Mononuclear cell (primary cell): ENCODE results near the gene ADSL. TPM values are rescaled to one million over a fixed set of nuclear protein-coding genes. Genes with fewer than 3 reads are reported as not detected.

Experiments
- H3K27me3 ChIP-seq: 2 replicates; pipeline ENCODE4 v1.6.0; 2011; ENCODE audit warnings: low read length, control low read depth; ENCODE audit not compliant: insufficient read depth
- H3K4me1 ChIP-seq: 2 replicates; pipeline ENCODE4 v1.5.1; 2011; ENCODE audit warnings: mild to moderate bottlenecking, low read length, control low read depth; ENCODE audit not compliant: insufficient read depth
- H3K4me3 ChIP-seq: 2 replicates; pipeline ENCODE4 v1.5.1; 2011; ENCODE audit warnings: mild to moderate bottlenecking, low read length, moderate library complexity
- H3K9me3 ChIP-seq: 2 replicates; pipeline ENCODE4 v1.5.1; 2011; ENCODE audit warnings: low read depth, mild to moderate bottlenecking, control low read depth, low read length
- total RNA-seq: library from RNA; depleted of rRNA; stranded (reverse); fragments of >200 nt; gene quantifications from one replicate; pipeline ENCODE4 v1.2.3, GENCODE V29; 2012

Gene ADSL
- total RNA-seq, 1 donor, result 82.0 TPM

- H3K9me3 ChIP-seq, result no peaks in the 10 kb centered on the region
- no peaks in the 10 kb centered on the region for H3K27me3 ChIP-seq
- H3K4me1 ChIP-seq, result peaks cover 72% of the 10 kb centered on the region
- H3K4me3 ChIP-seq, result no peak overlapping the region
Measured at GRCh38 chr22:40401532-40401931, 55.2 kb downstream of the ADSL start.

DNA sequence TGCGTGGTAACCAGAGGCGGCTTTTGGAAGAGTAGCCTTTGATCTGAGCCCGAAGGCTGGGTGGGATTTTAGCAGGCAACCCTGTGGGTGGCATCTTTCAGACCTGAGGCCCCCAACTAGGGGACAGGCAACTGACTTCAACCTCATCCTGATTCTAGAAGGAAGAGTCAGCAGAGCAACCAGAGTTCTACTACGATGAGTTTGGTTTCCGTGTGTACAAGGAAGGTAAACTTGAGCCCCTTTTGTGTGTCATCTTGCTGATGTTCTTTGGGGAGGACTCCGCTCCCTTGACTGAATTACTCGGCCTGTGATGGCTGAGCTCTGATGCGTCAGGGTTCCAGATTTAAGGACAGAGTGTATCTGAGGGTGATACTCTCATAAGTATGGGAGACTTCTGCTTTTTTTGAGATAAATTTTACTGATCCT, 55.7 kb downstream of the ADSL start:
- Histone ChIP-seq H3K4me3 (no peak overlapping the region), H3K27me3 (no peaks in the 10 kb centered on the region), H3K4me1 (peaks cover 67% of the 10 kb centered on the region), H3K9me3 (no peaks in the 10 kb centered on the region)

- no peaks in the 10 kb centered on the region for H3K27me3 ChIP-seq
- H3K4me1 ChIP-seq, result peaks cover 57% of the 10 kb centered on the region
- H3K9me3 ChIP-seq, result no peaks in the 10 kb centered on the region
- no peak overlapping the region for H3K4me3 ChIP-seq
Measured at GRCh38 chr22:40403141-40403540, 56.8 kb downstream of the ADSL start.

GRCh38 chr22:40403651-40404050, 57.4 kb downstream of the ADSL start:
- no peak overlapping the region for H3K4me3 ChIP-seq
- H3K27me3 ChIP-seq, result no peaks in the 10 kb centered on the region
- no peaks in the 10 kb centered on the region for H3K9me3 ChIP-seq
- H3K4me1 ChIP-seq, result peaks cover 53% of the 10 kb centered on the region

- Histone ChIP-seq H3K4me1 (peaks cover 45% of the 10 kb centered on the region), H3K4me3 (no peak overlapping the region), H3K9me3 (no peaks in the 10 kb centered on the region), H3K27me3 (no peaks in the 10 kb centered on the region)
Measured at GRCh38 chr22:40404251-40405177, 58.2 kb downstream of the ADSL start.

DNA sequence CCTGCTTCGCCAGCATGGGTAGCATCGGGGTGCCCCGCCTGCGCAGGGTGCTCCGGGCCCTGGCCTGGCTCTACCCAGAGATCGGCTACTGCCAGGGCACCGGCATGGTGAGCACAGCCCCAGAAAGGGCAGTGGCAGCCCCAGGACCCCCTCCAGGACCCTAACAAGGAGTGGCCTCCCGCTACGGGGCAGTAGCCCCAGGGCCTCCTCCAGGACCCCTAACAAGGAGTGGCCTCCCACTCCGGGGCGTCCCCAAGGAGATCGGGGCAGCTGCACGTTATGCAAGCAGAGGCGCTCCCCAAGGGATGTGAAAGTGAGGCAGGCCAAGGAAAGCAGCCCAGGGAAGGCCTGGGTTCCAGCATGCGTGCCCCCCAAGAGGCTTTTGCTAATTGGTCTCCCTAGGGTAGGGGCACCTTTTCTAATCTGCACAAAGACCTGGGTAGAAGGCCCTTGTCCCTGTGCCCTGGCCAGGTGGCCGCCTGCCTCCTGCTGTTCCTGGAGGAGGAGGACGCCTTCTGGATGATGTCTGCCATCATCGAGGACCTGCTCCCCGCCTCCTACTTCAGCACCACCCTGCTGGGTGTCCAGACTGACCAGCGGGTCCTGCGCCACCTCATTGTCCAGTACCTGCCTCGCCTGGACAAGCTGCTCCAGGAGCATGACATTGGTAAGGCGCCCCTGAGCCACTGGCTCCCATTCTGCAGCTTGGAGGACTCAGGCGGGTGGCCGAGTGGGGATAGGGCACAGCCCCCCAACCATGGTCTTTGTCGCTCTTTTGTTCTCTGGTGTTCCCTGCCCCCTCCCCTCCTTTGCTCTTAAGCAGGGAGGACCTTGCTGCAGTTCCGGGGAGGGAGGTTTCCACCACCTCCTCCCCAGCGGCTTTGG, 59.1 kb downstream of the ADSL start:
- Histone ChIP-seq H3K4me1 (peaks cover 36% of the 10 kb centered on the region), H3K27me3 (no peaks in the 10 kb centered on the region), H3K4me3 (no peak overlapping the region), H3K9me3 (no peaks in the 10 kb centered on the region)

DNA sequence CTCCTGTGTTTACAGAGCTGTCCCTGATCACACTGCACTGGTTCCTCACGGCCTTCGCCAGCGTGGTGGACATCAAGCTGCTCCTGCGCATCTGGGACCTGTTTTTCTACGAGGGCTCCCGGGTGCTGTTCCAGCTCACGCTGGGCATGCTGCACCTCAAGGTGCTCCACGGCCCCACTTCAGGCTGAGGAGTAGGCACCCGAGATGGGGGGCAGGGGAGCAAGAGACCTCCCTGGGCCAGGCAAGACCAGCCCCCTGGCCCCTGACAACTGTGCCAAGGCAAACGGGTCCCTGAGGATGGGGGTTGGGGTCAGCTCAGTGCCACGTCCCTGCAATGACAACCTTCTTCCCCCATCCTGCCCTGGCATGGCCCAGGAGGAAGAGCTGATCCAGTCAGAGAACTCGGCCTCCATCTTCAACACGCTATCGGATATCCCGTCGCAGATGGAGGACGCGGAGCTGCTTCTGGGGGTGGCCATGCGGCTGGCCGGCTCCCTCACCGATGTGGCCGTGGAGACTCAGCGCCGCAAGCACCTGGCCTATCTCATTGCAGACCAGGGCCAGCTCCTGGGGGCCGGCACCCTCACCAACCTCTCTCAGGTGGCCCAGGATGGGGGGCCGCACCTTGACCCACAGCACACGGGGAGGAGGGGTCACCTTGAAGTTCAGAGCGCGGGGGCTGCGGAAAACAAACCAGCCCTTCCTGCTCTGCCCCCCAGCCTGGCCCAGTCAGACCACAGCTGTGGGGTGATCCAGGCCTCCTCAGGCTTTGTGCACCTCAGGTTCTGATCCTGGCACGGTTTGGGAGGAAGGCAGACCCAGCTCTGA, 60.0 kb downstream of the ADSL start:
- Histone ChIP-seq H3K4me1 (peaks cover 27% of the 10 kb centered on the region), H3K27me3 (no peaks in the 10 kb centered on the region), H3K4me3 (no peak overlapping the region), H3K9me3 (no peaks in the 10 kb centered on the region)

DNA sequence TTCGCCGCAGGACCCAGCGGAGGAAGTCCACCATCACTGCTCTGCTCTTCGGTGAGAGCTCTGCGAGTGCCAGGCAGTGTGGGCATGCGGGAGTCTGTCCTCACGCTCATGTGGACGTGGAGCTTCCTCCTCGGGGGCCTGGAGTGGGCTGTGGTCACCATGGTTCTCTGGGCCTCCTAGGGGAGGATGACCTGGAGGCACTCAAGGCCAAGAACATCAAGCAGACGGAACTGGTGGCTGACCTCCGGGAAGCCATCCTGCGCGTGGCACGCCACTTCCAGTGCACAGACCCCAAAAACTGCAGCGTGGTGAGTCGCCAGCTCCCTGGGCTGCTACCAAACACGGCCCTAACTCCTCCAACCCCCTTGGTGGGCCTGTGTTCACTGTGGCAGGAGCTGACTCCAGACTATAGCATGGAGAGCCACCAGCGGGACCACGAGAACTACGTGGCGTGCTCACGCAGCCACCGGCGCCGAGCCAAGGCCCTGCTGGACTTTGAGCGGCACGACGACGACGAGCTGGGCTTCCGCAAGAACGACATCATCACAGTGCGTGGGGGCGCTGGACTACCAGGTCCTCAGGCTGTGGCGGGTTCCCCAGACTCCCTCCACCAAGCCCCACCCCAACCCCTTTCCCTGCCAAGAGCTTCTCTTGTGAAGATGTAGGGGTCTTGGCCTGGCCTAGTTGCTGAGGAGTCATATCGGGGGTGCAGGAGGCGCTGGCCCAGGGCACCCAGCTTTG, 60.9 kb downstream of the ADSL start:
- peaks cover 25% of the 10 kb centered on the region for H3K4me1 ChIP-seq
- H3K27me3 ChIP-seq, result no peaks in the 10 kb centered on the region
- H3K9me3 ChIP-seq, result no peaks in the 10 kb centered on the region
- H3K4me3 ChIP-seq, result no peak overlapping the region

GRCh38 chr22:40407831-40408717, 61.8 kb downstream of the ADSL start:
- H3K4me3 ChIP-seq, result no peak overlapping the region
- no peaks in the 10 kb centered on the region for H3K27me3 ChIP-seq
- no peaks in the 10 kb centered on the region for H3K9me3 ChIP-seq
- H3K4me1 ChIP-seq, result peaks cover 25% of the 10 kb centered on the region

DNA sequence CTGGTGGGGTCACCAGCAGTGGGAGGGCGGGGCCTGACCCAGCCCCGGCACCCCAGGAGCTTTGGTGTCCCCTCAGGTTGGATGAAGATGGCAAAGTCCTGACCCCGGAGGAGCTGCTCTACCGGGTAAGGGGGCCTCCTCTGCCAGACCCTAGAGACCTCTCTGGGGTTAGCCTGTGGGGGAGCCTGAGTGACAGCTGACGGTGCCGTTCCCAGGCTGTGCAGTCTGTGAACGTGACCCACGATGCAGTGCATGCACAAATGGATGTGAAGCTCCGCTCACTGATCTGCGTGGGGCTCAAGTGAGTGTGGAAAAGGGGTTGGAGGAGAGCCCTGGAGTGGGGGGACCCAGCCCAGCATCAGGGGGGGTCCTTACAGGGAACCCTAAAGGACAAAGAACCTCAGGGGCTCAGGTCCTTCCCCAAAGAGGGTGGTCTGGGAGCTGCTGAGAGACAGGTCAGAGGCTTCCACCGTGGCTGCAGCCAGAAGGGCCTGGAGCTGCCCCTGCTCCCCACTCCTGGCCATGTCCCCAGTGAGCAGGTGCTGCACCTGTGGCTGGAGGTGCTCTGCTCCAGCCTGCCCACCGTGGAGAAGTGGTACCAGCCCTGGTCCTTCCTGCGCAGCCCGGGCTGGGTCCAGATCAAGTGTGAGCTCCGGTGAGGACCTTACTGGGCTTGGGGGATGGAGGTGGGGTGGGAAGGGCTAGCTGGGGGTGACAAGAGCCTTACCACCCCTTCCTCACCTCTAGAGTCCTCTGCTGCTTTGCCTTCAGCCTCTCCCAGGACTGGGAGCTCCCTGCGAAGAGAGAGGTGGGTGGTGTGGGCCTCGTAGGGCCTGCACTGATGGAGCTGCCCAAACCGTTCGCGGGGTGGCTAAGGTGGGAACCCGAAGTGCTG, 62.7 kb downstream of the ADSL start:
- Histone ChIP-seq H3K4me3 (no peak overlapping the region), H3K9me3 (no peaks in the 10 kb centered on the region), H3K4me1 (peaks cover 25% of the 10 kb centered on the region), H3K27me3 (no peaks in the 10 kb centered on the region)

DNA sequence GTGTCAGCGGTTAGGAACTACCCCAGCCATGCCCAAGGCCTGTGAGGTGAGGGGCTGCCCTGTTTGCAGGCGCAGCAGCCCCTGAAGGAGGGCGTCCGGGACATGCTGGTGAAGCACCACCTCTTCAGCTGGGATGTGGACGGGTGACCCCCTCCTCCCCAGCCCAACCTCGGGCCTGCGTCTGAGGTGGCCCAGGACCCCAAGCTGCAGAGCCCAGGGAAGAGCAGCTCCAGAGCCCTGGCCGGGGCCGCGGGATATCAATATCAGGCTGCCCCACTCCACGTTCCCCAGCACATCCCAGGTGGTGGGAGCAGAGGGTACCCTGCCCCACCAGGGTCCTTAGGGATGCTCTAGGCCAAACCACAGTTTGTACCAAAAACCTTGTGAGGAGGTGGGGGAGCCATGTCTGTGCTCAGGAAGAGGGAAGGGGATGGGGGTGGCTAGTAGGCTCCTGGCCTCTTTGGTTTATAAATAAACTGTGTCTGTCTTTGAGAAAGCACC, 63.4 kb downstream of the ADSL start:
- Histone ChIP-seq H3K9me3 (no peaks in the 10 kb centered on the region), H3K4me1 (peaks cover 31% of the 10 kb centered on the region), H3K4me3 (no peak overlapping the region), H3K27me3 (no peaks in the 10 kb centered on the region)

GRCh38 chr22:40410272-40410671, 64.0 kb downstream of the ADSL start:
- peaks cover 38% of the 10 kb centered on the region for H3K4me1 ChIP-seq
- H3K27me3 ChIP-seq, result no peaks in the 10 kb centered on the region
- H3K4me3 ChIP-seq, result no peak overlapping the region
- no peaks in the 10 kb centered on the region for H3K9me3 ChIP-seq
